H9 (cell line): Measurements from ENCODE around the gene HOXA7. TPM values are rescaled to one million over a fixed set of nuclear protein-coding genes. Genes with fewer than 3 reads are reported as not detected.

Experiments used
- DNase-seq: peaks from one replicate; pipeline ENCODE4 v3.0.0-alpha.2; 2017
- H2AFZ ChIP-seq: one replicate; pipeline ENCODE4 v1.6.1; 2013; ENCODE audit warnings: mild to moderate bottlenecking, low read length, control low read depth, moderate library complexity
- H2AK5ac ChIP-seq: 2 replicates; pipeline ENCODE4 v1.6.1; 2013; ENCODE audit warnings: low read length, control low read depth, mixed read lengths; ENCODE audit not compliant: insufficient read length
- H2BK120ac ChIP-seq: one replicate; pipeline ENCODE4 v1.6.1; 2013; ENCODE audit warnings: low read depth, mild to moderate bottlenecking, low read length, control low read depth, inconsistent platforms; ENCODE audit not compliant: poor library complexity, severe bottlenecking
- H2BK12ac ChIP-seq: 2 replicates; pipeline ENCODE4 v1.6.1; 2013; ENCODE audit warnings: low read length, control low read depth, mixed read lengths, low read depth; ENCODE audit not compliant: insufficient read length
- H2BK15ac ChIP-seq: 2 replicates; pipeline ENCODE4 v1.6.1; 2013; ENCODE audit warnings: low read depth, low read length, control low read depth
- H2BK20ac ChIP-seq: one replicate; pipeline ENCODE4 v1.6.1; 2013; ENCODE audit warnings: low read depth, mild to moderate bottlenecking, low read length, control low read depth, inconsistent platforms; ENCODE audit not compliant: poor library complexity, severe bottlenecking
- H2BK5ac ChIP-seq: 2 replicates; pipeline ENCODE4 v1.6.1; 2013; ENCODE audit warnings: low read length, control low read depth, mixed read lengths; ENCODE audit not compliant: insufficient read length
- H3K14ac ChIP-seq: 2 replicates; pipeline ENCODE4 v1.6.1; 2013; ENCODE audit warnings: low read length, control low read depth; ENCODE audit not compliant: insufficient read depth
- H3K18ac ChIP-seq: 2 replicates; pipeline ENCODE4 v1.6.1; 2013; ENCODE audit warnings: low read depth, mild to moderate bottlenecking, mixed read lengths, low read length, control low read depth; ENCODE audit not compliant: insufficient read length
- H3K23ac ChIP-seq: 2 replicates; pipeline ENCODE4 v1.6.1; 2013; ENCODE audit warnings: low read length, control low read depth, mixed read lengths, low read depth; ENCODE audit not compliant: insufficient read length
- H3K23me2 ChIP-seq: 2 replicates; pipeline ENCODE4 v1.6.1; 2013; ENCODE audit warnings: low read depth, mild to moderate bottlenecking, mixed read lengths, low read length, control low read depth; ENCODE audit not compliant: insufficient read length, poor library complexity, severe bottlenecking
- H3K27ac ChIP-seq: 2 replicates; pipeline ENCODE4 v1.5.1; 2013; ENCODE audit warnings: low read length, control low read depth, mixed read lengths, low read depth; ENCODE audit not compliant: insufficient read length
- H3K27me3 ChIP-seq: 2 replicates; pipeline ENCODE4 v1.6.1; 2013; ENCODE audit warnings: low read length, control low read depth, inconsistent platforms; ENCODE audit not compliant: insufficient read depth
- H3K4ac ChIP-seq: 2 replicates; pipeline ENCODE4 v1.6.1; 2013; ENCODE audit warnings: low read depth, mild to moderate bottlenecking, control low read depth, inconsistent platforms, low read length, moderate library complexity
- H3K4me1 ChIP-seq: 2 replicates; pipeline ENCODE4 v1.6.1; 2013; ENCODE audit warnings: low read length, control low read depth, inconsistent platforms; ENCODE audit not compliant: insufficient read depth
- H3K4me2 ChIP-seq: 2 replicates; pipeline ENCODE4 v1.6.1; 2013; ENCODE audit warnings: low read length, control low read depth, mixed read lengths; ENCODE audit not compliant: insufficient read length, insufficient read depth
- H3K56ac ChIP-seq: 2 replicates; pipeline ENCODE4 v1.6.1; 2013; ENCODE audit warnings: low read depth, mild to moderate bottlenecking, mixed read lengths, low read length, control low read depth; ENCODE audit not compliant: insufficient read length
- H3K79me1 ChIP-seq: 2 replicates; pipeline ENCODE4 v1.6.1; 2013; ENCODE audit warnings: low read depth, mild to moderate bottlenecking, moderate library complexity, low read length, control low read depth, inconsistent platforms; ENCODE audit not compliant: insufficient read depth, poor library complexity, severe bottlenecking
- H3K79me2 ChIP-seq: 2 replicates; pipeline ENCODE4 v1.6.1; 2013; ENCODE audit warnings: low read length, control low read depth, inconsistent platforms; ENCODE audit not compliant: insufficient read depth
- H3K9ac ChIP-seq: 2 replicates; pipeline ENCODE4 v1.6.1; 2013; ENCODE audit warnings: low read length, control low read depth, mixed read lengths; ENCODE audit not compliant: insufficient read length; ENCODE audit errors: extremely low read depth
- H3K9me3 ChIP-seq: one replicate; pipeline ENCODE4 v1.6.1; 2013; ENCODE audit warnings: low read depth, low read length, inconsistent platforms; ENCODE audit not compliant: control insufficient read depth
- H3T11ph ChIP-seq: one replicate; pipeline ENCODE4 v1.6.1; 2013; ENCODE audit warnings: mild to moderate bottlenecking, low read length, control low read depth, inconsistent platforms
- H4K20me1 ChIP-seq: one replicate; pipeline ENCODE4 v1.6.1; 2013; ENCODE audit not compliant: control insufficient read depth, insufficient read length, insufficient read depth
- H4K5ac ChIP-seq: 2 replicates; pipeline ENCODE4 v1.6.1; 2013; ENCODE audit warnings: low read depth, mild to moderate bottlenecking, mixed read lengths, low read length, control low read depth; ENCODE audit not compliant: insufficient read length
- H4K8ac ChIP-seq: replicated peaks from 2 replicates; pipeline ENCODE4 v1.6.1; 2013; ENCODE audit warnings: low read length, control low read depth, mixed read lengths, low read depth; ENCODE audit not compliant: insufficient read length
- H4K91ac ChIP-seq: 2 replicates; pipeline ENCODE4 v1.6.1; 2013; ENCODE audit warnings: low read depth, mild to moderate bottlenecking, moderate library complexity, mixed read lengths, low read length, control low read depth; ENCODE audit not compliant: insufficient read length
- H3K27ac Mint-ChIP-seq, 3 experiments: 2 replicates in 2 of 3; 3 replicates in 1 of 3; pipeline ENCODE4 v1.8.0; 2020 to 2021; ENCODE audit warnings: mixed read lengths in 3 of 3, mild to moderate bottlenecking in 1 of 3, moderate library complexity in 1 of 3
- H3K27me3 Mint-ChIP-seq: 2 replicates; pipeline ENCODE4 v1.8.0; 2021; ENCODE audit warnings: low read depth, mild to moderate bottlenecking, moderate library complexity, mixed read lengths
- H3K36me3 Mint-ChIP-seq, 3 experiments: 2 replicates in 2 of 3; 3 replicates in 1 of 3; pipeline ENCODE4 v1.8.0; 2020 to 2021; ENCODE audit warnings: low read depth in 3 of 3, mixed read lengths in 3 of 3; ENCODE audit not compliant: insufficient read depth in 1 of 3
- H3K4me1 Mint-ChIP-seq, 2 experiments: 2 replicates each; pipeline ENCODE4 v1.8.0; 2020; ENCODE audit warnings: mixed read lengths in 2 of 2
- H3K4me3 Mint-ChIP-seq, 2 experiments: 2 replicates in 1 of 2; 3 replicates in 1 of 2; pipeline ENCODE4 v1.8.0; 2020 to 2021; ENCODE audit warnings: mild to moderate bottlenecking in 2 of 2, mixed read lengths in 2 of 2, moderate library complexity in 1 of 2
- H3K9me3 Mint-ChIP-seq, 2 experiments: 2 replicates in 1 of 2; 3 replicates in 1 of 2; pipeline ENCODE4 v1.8.0; 2020; ENCODE audit warnings: mild to moderate bottlenecking in 2 of 2, mixed read lengths in 2 of 2, moderate library complexity in 1 of 2
- WGBS: extraction: QIAGEN DNeasy Blood & Tissue Kit; methylation state at CpG from one replicate; pipeline ENCODE4 v1.1.7; 2013; ENCODE audit warnings: missing lambda C conversion rate, low lambda C conversion rate, mixed read lengths; ENCODE audit not compliant: insufficient read length; ENCODE audit errors: extremely low coverage; 5-methylcytosine and 5-hydroxymethylcytosine counted together
- total RNA-seq: library from RNA; stranded (reverse); gene quantifications from 2 replicates; pipeline ENCODE4 v1.2.1, GENCODE V29; 2021
- TF ChIP-seq, protein P1 (sequence below): fragments of 200-600 bp; sonication (generic); conservative IDR thresholded peaks from 3 replicates; pipeline ENCODE4 v1.8.0; 2021; ENCODE audit warnings: antibody characterized with exemption, mild to moderate bottlenecking

The HOXA7 gene
- total RNA-seq, 1 experiment from 2014 or later, result not detected

DNA sequence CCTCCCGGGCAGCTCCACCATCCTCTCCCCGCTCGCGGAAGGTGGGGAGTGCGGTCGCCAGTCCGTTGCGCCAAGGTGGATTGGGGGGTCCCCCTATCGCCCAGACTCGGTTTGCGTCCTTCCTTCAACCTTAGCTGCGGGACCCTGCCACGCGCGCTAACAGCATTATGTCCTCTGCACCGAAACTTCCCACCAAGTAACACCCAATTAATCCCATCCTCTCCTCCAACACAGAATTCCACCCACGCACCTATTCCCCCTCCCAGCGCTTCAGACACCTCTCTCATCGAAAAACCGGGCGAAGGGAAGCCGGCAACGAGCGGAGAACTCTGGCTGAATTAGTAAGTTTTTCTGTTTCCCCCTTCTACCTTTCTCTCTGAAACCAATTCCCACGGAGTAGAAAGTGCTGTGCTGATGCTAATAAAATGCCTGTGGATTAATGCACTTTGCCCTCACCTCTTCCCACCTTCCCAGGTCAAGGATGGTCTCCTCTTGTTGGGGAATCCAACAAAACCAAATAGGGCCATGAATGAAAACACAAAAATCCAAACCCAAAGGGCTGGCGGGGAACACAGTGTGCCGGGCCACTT, 5.0 kb downstream of the HOXA7 start:
- no peak overlapping the region for H3K27ac Mint-ChIP-seq
- no peaks in the 10 kb centered on the region for H4K20me1 ChIP-seq

More for the DNA sequence above, 5.0 kb downstream of the HOXA7 start:
- Mint-ChIP-seq H3K4me3 (peak overlapping the region in 1 of 2 experiments; percentile 66; a peak in 3 of 5 replicates), H3K27me3 (peaks cover 100% of the 10 kb centered on the region), H3K36me3 (peaks cover 0 to 6% (median 0%) of the 10 kb centered on the region in 3 experiments; a peak in 3 of 7 replicates), H3K9me3 (peaks cover 21 to 29% of the 10 kb centered on the region in 2 experiments), H3K4me1 (peaks cover 11 to 30% of the 10 kb centered on the region in 2 experiments)
- Histone ChIP-seq H2BK20ac (no peak overlapping the region), H3K23ac (no peak overlapping the region), H4K91ac (no peak overlapping the region), H2BK15ac (no peak overlapping the region), H3K4me2 (peak overlapping the region; percentile 4), H3K4ac (no peak overlapping the region), H3K9me3 (no peaks in the 10 kb centered on the region), H3K27me3 (peaks cover 97% of the 10 kb centered on the region), H2BK12ac (no peak overlapping the region), H3K18ac (no peak overlapping the region), H2BK120ac (no peak overlapping the region), H3K23me2 (peaks cover 5% of the 10 kb centered on the region), H3K56ac (no peak overlapping the region), H3K79me1 (no peaks in the 10 kb centered on the region), H3K27ac (no peak overlapping the region), H2BK5ac (no peak overlapping the region), H3K4me1 (no peaks in the 10 kb centered on the region), H3T11ph (no peak overlapping the region), H3K79me2 (no peaks in the 10 kb centered on the region), H3K9ac (no peak overlapping the region), H3K14ac (no peak overlapping the region), H2AK5ac (no peak overlapping the region), H4K5ac (no peak overlapping the region), H4K8ac (no peak overlapping the region), H2AFZ (no peak overlapping the region)
- TF ChIP-seq, protein P1, sequence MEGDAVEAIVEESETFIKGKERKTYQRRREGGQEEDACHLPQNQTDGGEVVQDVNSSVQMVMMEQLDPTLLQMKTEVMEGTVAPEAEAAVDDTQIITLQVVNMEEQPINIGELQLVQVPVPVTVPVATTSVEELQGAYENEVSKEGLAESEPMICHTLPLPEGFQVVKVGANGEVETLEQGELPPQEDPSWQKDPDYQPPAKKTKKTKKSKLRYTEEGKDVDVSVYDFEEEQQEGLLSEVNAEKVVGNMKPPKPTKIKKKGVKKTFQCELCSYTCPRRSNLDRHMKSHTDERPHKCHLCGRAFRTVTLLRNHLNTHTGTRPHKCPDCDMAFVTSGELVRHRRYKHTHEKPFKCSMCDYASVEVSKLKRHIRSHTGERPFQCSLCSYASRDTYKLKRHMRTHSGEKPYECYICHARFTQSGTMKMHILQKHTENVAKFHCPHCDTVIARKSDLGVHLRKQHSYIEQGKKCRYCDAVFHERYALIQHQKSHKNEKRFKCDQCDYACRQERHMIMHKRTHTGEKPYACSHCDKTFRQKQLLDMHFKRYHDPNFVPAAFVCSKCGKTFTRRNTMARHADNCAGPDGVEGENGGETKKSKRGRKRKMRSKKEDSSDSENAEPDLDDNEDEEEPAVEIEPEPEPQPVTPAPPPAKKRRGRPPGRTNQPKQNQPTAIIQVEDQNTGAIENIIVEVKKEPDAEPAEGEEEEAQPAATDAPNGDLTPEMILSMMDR, result no peak
- no peak for DNase-seq
- WGBS, result no CpG with 5 or more reads among the region's 27 CpGs
